H1 (cell line): Measurements from ENCODE around the gene MIB1. TPM values are rescaled to one million over a fixed set of nuclear protein-coding genes. Genes with fewer than 3 reads are reported as not detected.

Experiments used
- CHD7 ChIP-seq: fragments of 300-600 bp; sonication (generic); IDR thresholded peaks from 2 replicates; pipeline ENCODE4 v1.7.1; 2012; ENCODE audit warnings: low read length, moderate library complexity, mild to moderate bottlenecking, inconsistent platforms; ENCODE audit not compliant: insufficient replicate concordance
- CREB1 ChIP-seq: IDR thresholded peaks from 2 replicates; pipeline ENCODE4 v1.6.1; 2012; ENCODE audit warnings: inconsistent platforms
- CTBP2 ChIP-seq: IDR thresholded peaks from 2 replicates; pipeline ENCODE4 v1.7.0; 2011; ENCODE audit warnings: borderline replicate concordance, mild to moderate bottlenecking, moderate library complexity, mixed read lengths, low read length; ENCODE audit not compliant: insufficient read depth, insufficient read length
- GTF2F1 ChIP-seq: IDR thresholded peaks from 2 replicates; pipeline ENCODE4 v1.6.1; 2012; ENCODE audit warnings: low read depth, low read length, improper control_type of control experiment, borderline replicate concordance
- NANOG ChIP-seq: IDR thresholded peaks from 2 replicates; pipeline ENCODE4 v1.6.1; 2011; ENCODE audit warnings: low read length, low read depth, mild to moderate bottlenecking, inconsistent platforms; ENCODE audit not compliant: insufficient read depth, poor library complexity, severe bottlenecking
- TAF1 ChIP-seq: IDR thresholded peaks from 2 replicates; pipeline ENCODE4 v1.6.1; 2011; ENCODE audit warnings: mild to moderate bottlenecking, low read depth, low read length
- polyA plus RNA-seq, 7 experiments: library from polyadenylated mRNA; depleted of rRNA in 3 of 7; stranded (reverse) in 5 of 7; unstranded in 2 of 7; fragments of >200 nt in 5 of 7; fragments of 200-250 nt in 2 of 7; gene quantifications; 1 replicate in 5 of 7; 2 replicates in 1 of 7; 4 replicates in 1 of 7; pipeline versions ENCODE4 v1.2.1 to v1.2.3, GENCODE V29; 2011 to 2013; ENCODE audit warnings: missing spikeins in 2 of 7, mixed read lengths in 2 of 7
- total RNA-seq: library from RNA; stranded (reverse); fragmentation: NEBNext Ultra II Directional; extraction: Animal tissue kit (Norgen Biotek cat#: 25700); gene quantifications from 2 replicates; pipeline ENCODE4 v1.2.1, GENCODE V29; 2021

Gene MIB1
- total and polyA plus RNA-seq, 2 of the 8 experiments (the other 6 are each of a cell fraction or from before 2014, with no cell fraction given): 8.2 to 60.3 TPM

DNA sequence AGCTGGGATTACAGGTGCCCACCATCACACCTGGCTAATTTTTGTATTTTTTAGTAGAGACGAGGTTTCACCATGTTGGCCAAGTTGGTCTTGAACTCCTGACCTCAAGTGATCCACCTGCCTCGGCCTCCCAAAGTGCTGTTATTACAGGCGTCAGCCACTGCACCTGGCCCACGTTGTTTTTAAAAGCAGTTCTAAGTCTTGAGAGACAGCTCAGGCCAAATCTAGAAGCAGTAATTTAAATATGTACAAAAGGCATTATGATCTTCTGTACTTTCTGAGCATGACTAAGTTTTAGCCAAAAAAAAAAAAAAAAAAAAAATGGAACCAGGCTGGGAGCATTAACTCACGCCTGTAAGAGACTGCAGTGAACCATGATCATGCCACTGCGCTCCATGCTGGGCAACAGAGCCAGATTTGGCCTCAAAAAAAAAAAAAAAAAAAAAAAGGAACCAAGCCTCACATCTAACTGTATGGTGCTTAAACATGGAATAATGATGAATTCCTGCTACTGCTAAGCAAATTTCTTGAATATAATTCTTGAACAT is 40.0 kb upstream of the MIB1 start (continued):
- TF ChIP-seq CHD7 (no peak), NANOG (no peak), GTF2F1 (no peak), CTBP2 (no peak), CREB1 (no peak), TAF1 (no peak)
- TF ChIP-seq, all 59 proteins: peak for 0
